HG03097 (cell line): ENCODE data around the gene FCRL5.

Experiments
- ATAC-seq: cut with Tn5 transposase; IDR thresholded peaks from one replicate; pipeline ENCODE4 v1.9.1; 2021; ENCODE audit not compliant: unreplicated experiment, low FRiP score

Gene FCRL5

GRCh38 chr1:157532569-157532968 lies 19.7 kb downstream of the FCRL5 start:
- ATAC-seq: no peak

GRCh38 chr1:157523774-157524493 lies 28.4 kb downstream of the FCRL5 start:
- no peak for ATAC-seq

GRCh38 chr1:157521056-157521455 lies 31.3 kb downstream of the FCRL5 start:
- no peak for ATAC-seq

GRCh38 chr1:157520386-157520935 lies 31.9 kb downstream of the FCRL5 start:
- no peak for ATAC-seq

- no peak for ATAC-seq
These were observed 32.9 kb downstream of the FCRL5 start for GRCh38 chr1:157519451-157519850.

GRCh38 chr1:157517016-157517415 lies 35.3 kb downstream of the FCRL5 start:
- no peak for ATAC-seq

GRCh38 chr1:157515709-157516108 lies 36.6 kb downstream of the FCRL5 start:
- ATAC-seq: no peak

GRCh38 chr1:157515141-157515540 lies 37.2 kb downstream of the FCRL5 start:
- ATAC-seq: no peak

GRCh38 chr1:157512036-157512969 lies 40.0 kb downstream of the FCRL5 start:
- no peak for ATAC-seq

- ATAC-seq: no peak
These were observed 42.6 kb downstream of the FCRL5 start for GRCh38 chr1:157509546-157510232.

- peak; percentile 88 for ATAC-seq
These were observed 46.6 kb downstream of the FCRL5 start for GRCh38 chr1:157505481-157506272.

- ATAC-seq: no peak
These were observed 47.7 kb downstream of the FCRL5 start for GRCh38 chr1:157504646-157505045.

- ATAC-seq: no peak
These were observed 52.8 kb downstream of the FCRL5 start for GRCh38 chr1:157499521-157499920.

- no peak for ATAC-seq
These were observed 53.6 kb downstream of the FCRL5 start for GRCh38 chr1:157498736-157499090.

GRCh38 chr1:157497987-157498735 lies 54.2 kb downstream of the FCRL5 start:
- no peak for ATAC-seq

GRCh38 chr1:157497284-157497683 lies 55.0 kb downstream of the FCRL5 start:
- ATAC-seq: no peak

GRCh38 chr1:157496121-157496526 lies 56.2 kb downstream of the FCRL5 start:
- ATAC-seq: no peak

GRCh38 chr1:157495285-157495684 lies 57.0 kb downstream of the FCRL5 start:
- ATAC-seq: no peak

GRCh38 chr1:157494093-157494492 lies 58.2 kb downstream of the FCRL5 start:
- no peak for ATAC-seq
